B cell (primary cell): ENCODE measurements around the gene CD8A.
"Not testable (repeated sequence)": the region's sequence is repeated elsewhere in the genome, so short reads cannot be mapped to it uniquely, and the experiment has no call there.

Experiments used
- EZH2 ChIP-seq: IDR thresholded peaks from 2 replicates; pipeline ENCODE4 v1.6.1; 2012; ENCODE audit warnings: borderline replicate concordance, low read depth, mild to moderate bottlenecking, moderate library complexity, low read length; ENCODE audit not compliant: insufficient read depth, poor library complexity, severe bottlenecking
- TF ChIP-seq, protein P1 (sequence below): fragments of 200-600 bp; IDR thresholded peaks from one replicate; pipeline ENCODE4 v1.8.0; 2022; ENCODE audit warnings: antibody characterized with exemption, mild to moderate bottlenecking

DNA sequence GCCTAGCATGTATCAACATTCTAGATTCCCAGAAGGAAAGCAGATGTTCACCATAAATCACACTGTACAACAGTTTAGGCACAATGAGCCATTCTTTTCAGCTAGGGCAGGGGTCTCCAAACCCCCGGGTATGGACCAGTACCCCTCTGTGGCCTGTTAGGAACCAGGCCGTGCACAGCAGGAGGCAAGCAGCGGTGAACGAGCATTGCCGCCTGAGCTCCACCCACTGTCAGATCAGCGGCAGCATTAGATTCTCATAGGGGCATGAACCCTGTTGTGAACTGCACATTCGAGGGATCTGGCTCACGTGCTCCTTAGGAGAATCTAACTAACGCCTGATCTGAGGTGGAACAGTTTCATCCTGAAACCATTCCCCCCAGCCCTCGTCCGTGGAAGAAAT lies 50.8 kb downstream of the CD8A start:
- TF ChIP-seq, protein P1, sequence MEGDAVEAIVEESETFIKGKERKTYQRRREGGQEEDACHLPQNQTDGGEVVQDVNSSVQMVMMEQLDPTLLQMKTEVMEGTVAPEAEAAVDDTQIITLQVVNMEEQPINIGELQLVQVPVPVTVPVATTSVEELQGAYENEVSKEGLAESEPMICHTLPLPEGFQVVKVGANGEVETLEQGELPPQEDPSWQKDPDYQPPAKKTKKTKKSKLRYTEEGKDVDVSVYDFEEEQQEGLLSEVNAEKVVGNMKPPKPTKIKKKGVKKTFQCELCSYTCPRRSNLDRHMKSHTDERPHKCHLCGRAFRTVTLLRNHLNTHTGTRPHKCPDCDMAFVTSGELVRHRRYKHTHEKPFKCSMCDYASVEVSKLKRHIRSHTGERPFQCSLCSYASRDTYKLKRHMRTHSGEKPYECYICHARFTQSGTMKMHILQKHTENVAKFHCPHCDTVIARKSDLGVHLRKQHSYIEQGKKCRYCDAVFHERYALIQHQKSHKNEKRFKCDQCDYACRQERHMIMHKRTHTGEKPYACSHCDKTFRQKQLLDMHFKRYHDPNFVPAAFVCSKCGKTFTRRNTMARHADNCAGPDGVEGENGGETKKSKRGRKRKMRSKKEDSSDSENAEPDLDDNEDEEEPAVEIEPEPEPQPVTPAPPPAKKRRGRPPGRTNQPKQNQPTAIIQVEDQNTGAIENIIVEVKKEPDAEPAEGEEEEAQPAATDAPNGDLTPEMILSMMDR: not testable (repeated sequence)
- not testable (repeated sequence) for TF ChIP-seq EZH2
